HepG2 (cell line): ENCODE data around the gene TXNIP. TPM values are rescaled to one million over a fixed set of nuclear protein-coding genes. Genes with fewer than 3 reads are reported as not detected.

Source experiments
- ATAC-seq: fragments of 200-7000 bp; cut with Tn5 transposase; 3 replicates; pipeline ENCODE4 v1.9.1; 2020; ENCODE audit warnings: mild to moderate bottlenecking, moderate library complexity
- BruUV-seq: library from RNA; stranded (reverse); fragments of 400-500 nt; replicated peaks from 2 replicates; lab custom pipeline; 2021; lab: Mats Ljungman, UMichigan
- CTCF ChIA-PET: fragments of 300-600 bp; formaldehyde crosslinking; extraction: SDS; loops from one replicate; lab custom pipeline; 2021; ENCODE audit warnings: low total read pairs, inconsistent platforms, low intra/inter-chr PET ratio; lab: Yijun Ruan, JAX
- POLR2A ChIA-PET: fragments of 350-600 bp; sonication (Branson Sonifier 250); formaldehyde crosslinking; loops from one replicate; lab custom pipeline; 2020; ENCODE audit warnings: antibody characterized with exemption, inconsistent platforms; lab: Yijun Ruan, JAX
- DNase-seq: peaks from one replicate; pipeline ENCODE4 v3.0.0-alpha.2; 2015; ENCODE audit warnings: low spot score
- FAIRE-seq: peaks from 3 replicates; lab custom pipeline; 2011; peaks lifted over from hg19 to GRCh38; lab: Jason Lieb, UNC
- H2AFZ ChIP-seq: one replicate; pipeline ENCODE4 v1.6.1; 2011; ENCODE audit warnings: low read length, inconsistent platforms
- H3K27ac ChIP-seq: fragments of 300-600 bp; 3 replicates; pipeline ENCODE4 v1.8.0; 2011; ENCODE audit warnings: mixed run types, mild to moderate bottlenecking, mixed read lengths, low read length, inconsistent platforms; ENCODE audit not compliant: insufficient read depth; ENCODE audit errors: extremely low read length
- H3K27me3 ChIP-seq, 2 experiments: fragments of 200-600 bp in 1 of 2; 2 replicates in 1 of 2; 3 replicates in 1 of 2; pipeline versions ENCODE4 v1.6.0 to v1.8.0; 2011; ENCODE audit warnings: low read length in 2 of 2, mild to moderate bottlenecking in 2 of 2, moderate library complexity in 2 of 2, inconsistent platforms in 1 of 2; ENCODE audit not compliant: insufficient read depth in 2 of 2, control insufficient read depth in 1 of 2
- H3K36me3 ChIP-seq, 2 experiments: fragments of 200-600 bp in 1 of 2; replicated peaks in 1 of 2; 2 replicates in 1 of 2; 3 replicates in 1 of 2; pipeline versions ENCODE4 v1.5.1 to v1.8.0; 2011; ENCODE audit warnings: low read length in 2 of 2, inconsistent platforms in 1 of 2; ENCODE audit not compliant: insufficient read depth in 2 of 2, control insufficient read depth in 1 of 2
- H3K4me1 ChIP-seq: 2 replicates; pipeline ENCODE4 v1.5.1; 2012; ENCODE audit warnings: low read length, inconsistent platforms; ENCODE audit not compliant: insufficient read depth
- H3K4me2 ChIP-seq: 2 replicates; pipeline ENCODE4 v1.6.0; 2011; ENCODE audit warnings: low read depth, low read length, inconsistent platforms
- H3K4me3 ChIP-seq, 3 experiments: fragments of 200-600 bp in 1 of 3; sonication (generic), shearing (Covaris generic) in 1 of 3; replicated peaks in 1 of 3; 2 replicates each; pipeline ENCODE4 v1.5.1; 2011 to 2016; ENCODE audit warnings: low read length in 3 of 3, inconsistent platforms in 2 of 3, low read depth in 2 of 3, mild to moderate bottlenecking in 2 of 3, control low read depth in 1 of 3, mixed read lengths in 1 of 3; ENCODE audit not compliant: insufficient read depth in 1 of 3
- H3K79me2 ChIP-seq: one replicate; pipeline ENCODE4 v1.6.1; 2011; ENCODE audit warnings: low read length, inconsistent platforms; ENCODE audit not compliant: insufficient read depth
- H3K9ac ChIP-seq: 2 replicates; pipeline ENCODE4 v1.6.0; 2011; ENCODE audit warnings: mild to moderate bottlenecking, low read depth, low read length, inconsistent platforms; ENCODE audit not compliant: insufficient read depth
- H3K9me3 ChIP-seq: 2 replicates; pipeline ENCODE4 v1.5.1; 2012; ENCODE audit warnings: mild to moderate bottlenecking, low read length
- H4K20me1 ChIP-seq: 2 replicates; pipeline ENCODE4 v1.6.0; 2011; ENCODE audit warnings: inconsistent platforms, mild to moderate bottlenecking, low read length, moderate library complexity; ENCODE audit not compliant: insufficient read depth
- MED1 ChIP-seq: sonication (generic); formaldehyde crosslinking; IDR thresholded peaks from 2 replicates; pipeline ENCODE4 v1.4.0; 2020; ENCODE audit warnings: missing genetic modification reagents
- MTA1 ChIP-seq: sonication (generic); formaldehyde crosslinking; IDR thresholded peaks from 2 replicates; pipeline ENCODE4 v1.4.0; 2020; ENCODE audit warnings: missing genetic modification reagents, mild to moderate bottlenecking, borderline replicate concordance
- PHB2 ChIP-seq: fragments of 450-650 bp; IDR thresholded peaks from 2 replicates; pipeline ENCODE4 v1.6.1; 2018; ENCODE audit not compliant: partially characterized antibody
- SALL1 ChIP-seq: sonication (generic); formaldehyde crosslinking; IDR thresholded peaks from 2 replicates; pipeline ENCODE4 v1.8.0; 2022; ENCODE audit warnings: mild to moderate bottlenecking, missing genetic modification reagents
- SP5 ChIP-seq: IDR thresholded peaks from 2 replicates; pipeline ENCODE4 v1.6.1; 2016; ENCODE audit warnings: low read depth, borderline replicate concordance
- TSC22D2 ChIP-seq: sonication (generic); formaldehyde crosslinking; IDR thresholded peaks from 2 replicates; pipeline ENCODE4 v1.5.1; 2020; ENCODE audit warnings: missing genetic modification reagents, mild to moderate bottlenecking, borderline replicate concordance
- ZC3H4 ChIP-seq: sonication (generic); formaldehyde crosslinking; IDR thresholded peaks from 2 replicates; pipeline ENCODE4 v1.4.0; 2020; ENCODE audit warnings: missing genetic modification reagents, borderline replicate concordance
- ZFX ChIP-seq: sonication (generic); formaldehyde crosslinking; IDR thresholded peaks from 2 replicates; pipeline ENCODE4 v1.4.0; 2020; ENCODE audit warnings: mild to moderate bottlenecking, low read depth, missing genetic modification reagents, moderate library complexity
- ZMYM3 ChIP-seq: sonication (generic); formaldehyde crosslinking; IDR thresholded peaks from 2 replicates; pipeline ENCODE4 v1.5.1; 2020; ENCODE audit warnings: mild to moderate bottlenecking, missing genetic modification reagents
- ZNF460 ChIP-seq: sonication (generic); formaldehyde crosslinking; IDR thresholded peaks from 2 replicates; pipeline ENCODE4 v1.5.1; 2020; ENCODE audit warnings: missing genetic modification reagents, mild to moderate bottlenecking, borderline replicate concordance
- ZSCAN30 ChIP-seq: sonication (generic); formaldehyde crosslinking; IDR thresholded peaks from 2 replicates; pipeline ENCODE4 v1.5.0; 2020; ENCODE audit warnings: mild to moderate bottlenecking, missing genetic modification reagents
- ZSCAN31 ChIP-seq: sonication (generic); formaldehyde crosslinking; IDR thresholded peaks from 2 replicates; pipeline ENCODE4 v1.5.0; 2020; ENCODE audit warnings: low read depth, mild to moderate bottlenecking, missing genetic modification reagents
- WGBS: methylation state at CpG from one replicate; pipeline ENCODE4 v1.1.6; 2017; ENCODE audit warnings: low lambda C conversion rate; 5-methylcytosine and 5-hydroxymethylcytosine counted together
- in situ Hi-C: cut with HindIII; loops from 2 replicates; pipeline ENCODE4 v1.10.0; 2017; ENCODE audit warnings: low pct_unique_long_range_greater_than_20kb; ENCODE audit not compliant: extremely low pct_ligation_motif_present
- intact Hi-C: fragments of 100-400 bp; cut with micrococcal nuclease; formaldehyde crosslinking; loops from one replicate; pipeline ENCODE4 v1.10.0; 2022; ENCODE audit not compliant: unreplicated experiment
- polyA plus RNA-seq, 8 experiments: library from polyadenylated mRNA; depleted of rRNA in 3 of 8; stranded (reverse) in 7 of 8; unstranded in 1 of 8; fragments of >200 nt; fragmentation: Illumina TruSeq in 4 of 8; extraction: Trizol in 4 of 8; gene quantifications; 2 replicates each; pipeline versions ENCODE4 v1.2.1 to v1.2.3, GENCODE V29; 2011 to 2016; ENCODE audit warnings: low read depth in 4 of 8, missing spikeins in 1 of 8, mixed read lengths in 1 of 8; ENCODE audit not compliant: insufficient read depth in 1 of 8
- total RNA-seq, 5 experiments: library from RNA; depleted of rRNA; stranded (reverse); fragments of >200 nt; fragmentation: Illumina TruSeq; extraction: Trizol; gene quantifications; 2 replicates each; pipeline ENCODE4 v1.2.3, GENCODE V29; 2016; ENCODE audit warnings: low read depth in 1 of 5
- TF ChIP-seq, protein P1 (sequence below): sonication (generic); formaldehyde crosslinking; IDR thresholded peaks from 2 replicates; pipeline ENCODE4 v1.4.0; 2020; ENCODE audit warnings: missing genetic modification reagents; ENCODE audit errors: not compliant biosample characterization
- TF ChIP-seq, protein P2 (sequence below): IDR thresholded peaks from 2 replicates; pipeline ENCODE4 v1.6.1; 2016; ENCODE audit warnings: mild to moderate bottlenecking, missing biosample characterization, missing genetic modification reagents
- TF ChIP-seq, protein P3 (sequence below): sonication (generic); formaldehyde crosslinking; IDR thresholded peaks from 2 replicates; pipeline ENCODE4 v1.4.0; 2020; ENCODE audit warnings: missing genetic modification reagents, borderline replicate concordance

The TXNIP gene
- total and polyA plus RNA-seq, 2 of the 13 experiments (the other 11 are each of a cell fraction or from before 2014, with no cell fraction given), result 24.4 to 237 TPM

DNA sequence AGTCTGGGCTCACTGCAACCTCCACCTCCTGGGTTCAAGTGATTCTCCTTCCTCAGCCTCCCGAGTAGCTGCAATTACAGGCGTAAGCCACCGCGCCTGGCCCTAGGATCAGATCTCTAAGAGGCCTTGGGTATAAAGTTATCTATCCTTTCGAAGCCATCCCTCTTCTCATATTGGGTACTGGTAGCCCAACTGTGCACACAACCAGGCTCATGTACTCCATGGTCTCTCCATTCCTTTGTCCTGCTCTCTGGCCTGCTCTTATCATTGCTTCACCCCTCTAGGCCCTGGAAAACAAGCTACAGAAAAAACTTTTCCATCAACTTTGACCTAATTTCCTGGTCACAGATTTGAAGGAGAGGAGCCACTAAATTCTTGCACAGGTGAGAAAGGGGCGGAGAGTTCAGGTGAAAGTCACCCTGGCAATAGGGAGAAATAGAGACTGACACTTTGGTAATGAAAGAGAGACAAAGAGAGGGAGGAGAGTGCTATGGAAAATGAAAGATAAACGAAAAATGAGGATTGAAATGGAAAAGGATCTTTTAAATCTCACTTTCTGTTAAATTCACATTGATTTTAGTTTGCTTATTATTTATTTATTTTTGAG lies 6.0 kb downstream of the TXNIP start (continued):
- TF ChIP-seq, protein P1, sequence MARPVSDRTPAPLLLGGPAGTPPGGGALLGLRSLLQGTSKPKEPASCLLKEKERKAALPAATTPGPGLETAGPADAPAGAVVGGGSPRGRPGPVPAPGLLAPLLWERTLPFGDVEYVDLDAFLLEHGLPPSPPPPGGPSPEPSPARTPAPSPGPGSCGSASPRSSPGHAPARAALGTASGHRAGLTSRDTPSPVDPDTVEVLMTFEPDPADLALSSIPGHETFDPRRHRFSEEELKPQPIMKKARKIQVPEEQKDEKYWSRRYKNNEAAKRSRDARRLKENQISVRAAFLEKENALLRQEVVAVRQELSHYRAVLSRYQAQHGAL (CRISPR knock-in tag), result no peak
- TF ChIP-seq PHB2, result no peak
- peak; percentile 43; the same call in 1 of the 2 replicates for TF ChIP-seq ZC3H4
- TF ChIP-seq, protein P2, sequence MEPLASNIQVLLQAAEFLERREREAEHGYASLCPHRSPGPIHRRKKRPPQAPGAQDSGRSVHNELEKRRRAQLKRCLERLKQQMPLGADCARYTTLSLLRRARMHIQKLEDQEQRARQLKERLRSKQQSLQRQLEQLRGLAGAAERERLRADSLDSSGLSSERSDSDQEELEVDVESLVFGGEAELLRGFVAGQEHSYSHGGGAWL (CRISPR knock-in tag), result no peak
- peak; percentile 69 for TF ChIP-seq SP5
- TF ChIP-seq ZNF460 (CRISPR knock-in tag), result peak; percentile 35; the same call in 1 of the 2 replicates
- peak; percentile 38; the same call in 1 of the 2 replicates for TF ChIP-seq MED1
- TF ChIP-seq ZSCAN30, result no peak
- peak; percentile 45; the same call in 1 of the 2 replicates for TF ChIP-seq ZMYM3
- 0 out of 2 replicates have a peak, but pooled peaks have one; percentile 5 for TF ChIP-seq ZSCAN31 (CRISPR knock-in tag)
- TF ChIP-seq ZFX (CRISPR knock-in tag), result 0 out of 2 replicates have a peak, but pooled peaks have one; percentile 19
- TF ChIP-seq SALL1 (CRISPR knock-in tag), result no peak
- TF ChIP-seq, all 625 proteins: peak for 27

DNA sequence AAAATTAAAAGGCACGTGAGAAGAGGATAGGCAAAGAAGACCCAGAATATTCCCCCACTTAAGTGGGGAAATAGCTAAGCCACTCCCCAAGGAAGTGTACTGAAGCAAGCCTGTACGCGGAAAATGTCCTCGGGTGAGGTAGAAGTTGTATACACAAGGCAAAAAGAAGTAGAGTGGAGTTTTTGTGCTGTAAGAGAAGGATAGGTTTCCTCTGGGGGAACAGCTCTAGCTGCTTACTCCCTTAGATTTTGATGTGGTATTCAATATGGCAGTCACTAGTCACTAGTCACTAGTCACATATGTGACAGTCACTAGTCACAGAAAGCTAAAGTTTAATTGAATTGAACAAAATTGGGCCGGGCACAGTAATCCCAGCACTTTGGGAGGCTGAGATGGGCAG lies 7.6 kb downstream of the TXNIP start:
- no peak overlapping the region for H3K27ac ChIP-seq
- H3K9me3 ChIP-seq, result no peaks in the 10 kb centered on the region
- intact Hi-C loops (no loop called here), in situ Hi-C loops (no loop called here)
- H3K27me3 ChIP-seq, result no peaks in the 10 kb centered on the region
- H3K4me2 ChIP-seq, result no peak overlapping the region
- H3K79me2 ChIP-seq, result peaks cover 4% of the 10 kb centered on the region
- DNase-seq (no peak), FAIRE-seq (no peak), ATAC-seq (no peak)
- ChIA-PET POLR2A (interaction anchor here (1.6 kb wide), 1 partner anchor 9 kb away, joined by 4 read pairs; no protein-coding TSS in a partner anchor), CTCF (no interaction called here)
- H3K36me3 ChIP-seq, result peaks cover 2 to 6% of the 10 kb centered on the region in 2 experiments; a peak in 2 of 5 replicates
- H3K4me3 ChIP-seq, result no peak overlapping the region
- no peak overlapping the region for H3K9ac ChIP-seq
- peaks cover 78% of the 10 kb centered on the region for H3K4me1 ChIP-seq
- BruUV-seq, result no TSS peak
- TF ChIP-seq TSC22D2 (CRISPR knock-in tag), result no peak
- TF ChIP-seq MTA1 (CRISPR knock-in tag), result no peak
- TF ChIP-seq, protein P3, sequence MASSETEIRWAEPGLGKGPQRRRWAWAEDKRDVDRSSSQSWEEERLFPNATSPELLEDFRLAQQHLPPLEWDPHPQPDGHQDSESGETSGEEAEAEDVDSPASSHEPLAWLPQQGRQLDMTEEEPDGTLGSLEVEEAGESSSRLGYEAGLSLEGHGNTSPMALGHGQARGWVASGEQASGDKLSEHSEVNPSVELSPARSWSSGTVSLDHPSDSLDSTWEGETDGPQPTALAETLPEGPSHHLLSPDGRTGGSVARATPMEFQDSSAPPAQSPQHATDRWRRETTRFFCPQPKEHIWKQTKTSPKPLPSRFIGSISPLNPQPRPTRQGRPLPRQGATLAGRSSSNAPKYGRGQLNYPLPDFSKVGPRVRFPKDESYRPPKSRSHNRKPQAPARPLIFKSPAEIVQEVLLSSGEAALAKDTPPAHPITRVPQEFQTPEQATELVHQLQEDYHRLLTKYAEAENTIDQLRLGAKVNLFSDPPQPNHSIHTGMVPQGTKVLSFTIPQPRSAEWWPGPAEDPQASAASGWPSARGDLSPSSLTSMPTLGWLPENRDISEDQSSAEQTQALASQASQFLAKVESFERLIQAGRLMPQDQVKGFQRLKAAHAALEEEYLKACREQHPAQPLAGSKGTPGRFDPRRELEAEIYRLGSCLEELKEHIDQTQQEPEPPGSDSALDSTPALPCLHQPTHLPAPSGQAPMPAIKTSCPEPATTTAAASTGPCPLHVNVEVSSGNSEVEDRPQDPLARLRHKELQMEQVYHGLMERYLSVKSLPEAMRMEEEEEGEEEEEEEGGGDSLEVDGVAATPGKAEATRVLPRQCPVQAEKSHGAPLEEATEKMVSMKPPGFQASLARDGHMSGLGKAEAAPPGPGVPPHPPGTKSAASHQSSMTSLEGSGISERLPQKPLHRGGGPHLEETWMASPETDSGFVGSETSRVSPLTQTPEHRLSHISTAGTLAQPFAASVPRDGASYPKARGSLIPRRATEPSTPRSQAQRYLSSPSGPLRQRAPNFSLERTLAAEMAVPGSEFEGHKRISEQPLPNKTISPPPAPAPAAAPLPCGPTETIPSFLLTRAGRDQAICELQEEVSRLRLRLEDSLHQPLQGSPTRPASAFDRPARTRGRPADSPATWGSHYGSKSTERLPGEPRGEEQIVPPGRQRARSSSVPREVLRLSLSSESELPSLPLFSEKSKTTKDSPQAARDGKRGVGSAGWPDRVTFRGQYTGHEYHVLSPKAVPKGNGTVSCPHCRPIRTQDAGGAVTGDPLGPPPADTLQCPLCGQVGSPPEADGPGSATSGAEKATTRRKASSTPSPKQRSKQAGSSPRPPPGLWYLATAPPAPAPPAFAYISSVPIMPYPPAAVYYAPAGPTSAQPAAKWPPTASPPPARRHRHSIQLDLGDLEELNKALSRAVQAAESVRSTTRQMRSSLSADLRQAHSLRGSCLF (CRISPR knock-in tag), result no peak
- 47% methylated on average over 5 of the region's 5 CpGs for WGBS
- H2AFZ ChIP-seq, result no peak overlapping the region
- peaks cover 25% of the 10 kb centered on the region for H4K20me1 ChIP-seq
